ENCODE results near the gene NFIX.

GRCh38 chr19:12987781-12988180 is 7.5 kb upstream of the NFIX start:
- no peak for TF ChIP-seq CTCF (conservative IDR thresholded peaks at IDR 0.05; ENCODE audit: low read depth in 2 of 2)
- TF ChIP-seq POLR2AphosphoS5 (IDR thresholded peaks at IDR 0.05; ENCODE audit: low read depth), result no peak
- no peak for TF ChIP-seq REST (IDR thresholded peaks at IDR 0.05; ENCODE audit: unreplicated experiment)
- no peak for TF ChIP-seq JUNB (IDR thresholded peaks at IDR 0.05; ENCODE audit: unreplicated experiment)
- TF ChIP-seq STAT1 (IDR thresholded peaks at IDR 0.05; ENCODE audit: unreplicated experiment), result no peak
- TF ChIP-seq EZH2 (IDR thresholded peaks at IDR 0.05; ENCODE audit: low read depth, unreplicated experiment), result no peak
- TF ChIP-seq ZNF114 (CRISPR knock-in tag; IDR thresholded peaks at IDR 0.05), result no peak
- no peak for TF ChIP-seq CREB1 (CRISPR knock-in tag; IDR thresholded peaks at IDR 0.05; ENCODE audit: low read depth)
- no peak for TF ChIP-seq EZH2phosphoT487 (IDR thresholded peaks at IDR 0.05; ENCODE audit: unreplicated experiment)

Data from GM23338 (cell line).